HFF-Myc (cell line): Measurements from ENCODE around the gene CYP27B1.

ENCODE experiments used
- DNase-seq: peaks from one replicate; pipeline ENCODE4 v3.0.0-alpha.2; 2011; ENCODE audit warnings: low read depth; ENCODE audit errors: extremely low read depth
- H3K4me3 ChIP-seq: replicated peaks from 2 replicates; pipeline ENCODE4 v1.5.1; 2011; ENCODE audit warnings: low read depth, mild to moderate bottlenecking, control low read depth, low read length
- TF ChIP-seq, protein P1 (sequence below): IDR thresholded peaks from 2 replicates; pipeline ENCODE4 v1.5.1; 2012; ENCODE audit warnings: mild to moderate bottlenecking, low read depth, low read length, control low read depth; ENCODE audit errors: missing control alignments

CYP27B1 gene, protein sequence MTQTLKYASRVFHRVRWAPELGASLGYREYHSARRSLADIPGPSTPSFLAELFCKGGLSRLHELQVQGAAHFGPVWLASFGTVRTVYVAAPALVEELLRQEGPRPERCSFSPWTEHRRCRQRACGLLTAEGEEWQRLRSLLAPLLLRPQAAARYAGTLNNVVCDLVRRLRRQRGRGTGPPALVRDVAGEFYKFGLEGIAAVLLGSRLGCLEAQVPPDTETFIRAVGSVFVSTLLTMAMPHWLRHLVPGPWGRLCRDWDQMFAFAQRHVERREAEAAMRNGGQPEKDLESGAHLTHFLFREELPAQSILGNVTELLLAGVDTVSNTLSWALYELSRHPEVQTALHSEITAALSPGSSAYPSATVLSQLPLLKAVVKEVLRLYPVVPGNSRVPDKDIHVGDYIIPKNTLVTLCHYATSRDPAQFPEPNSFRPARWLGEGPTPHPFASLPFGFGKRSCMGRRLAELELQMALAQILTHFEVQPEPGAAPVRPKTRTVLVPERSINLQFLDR

DNA sequence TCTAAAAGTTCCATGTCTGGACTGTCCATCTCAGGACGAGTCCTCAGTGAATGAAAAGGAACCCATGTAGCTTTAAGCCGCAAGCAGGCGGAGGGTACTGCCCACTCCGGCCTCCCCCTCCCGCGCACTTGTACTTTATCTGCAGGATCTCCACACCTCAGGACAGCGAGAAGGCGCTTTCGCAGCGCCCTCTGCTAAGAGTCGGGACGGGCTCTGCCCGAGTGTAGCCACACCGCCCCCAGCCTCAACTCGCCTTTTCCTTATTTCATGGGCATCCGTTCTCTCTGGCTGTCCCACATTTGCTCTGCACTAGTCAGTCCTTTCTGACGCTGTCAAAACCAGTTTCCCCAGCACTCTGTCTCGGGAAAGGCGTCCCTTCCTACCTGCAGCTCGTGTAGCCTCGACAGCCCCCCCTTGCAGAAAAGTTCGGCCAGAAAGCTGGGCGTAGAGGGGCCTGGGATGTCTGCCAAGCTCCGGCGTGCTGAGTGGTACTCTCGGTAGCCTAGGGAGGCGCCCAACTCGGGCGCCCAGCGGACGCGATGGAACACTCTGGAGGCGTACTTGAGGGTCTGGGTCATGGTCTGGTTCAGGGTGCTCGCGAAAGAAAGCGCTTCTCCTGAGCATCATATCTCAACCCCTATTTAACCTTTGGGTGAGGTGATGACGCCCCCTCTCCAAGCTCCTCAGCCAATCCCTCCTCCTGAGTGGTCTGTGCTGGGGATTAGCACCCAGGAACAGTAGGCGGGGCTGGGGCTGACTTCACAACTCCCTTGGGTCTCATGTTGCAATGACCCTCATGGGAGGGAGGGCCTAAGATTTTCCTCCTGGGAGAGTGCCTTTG is at the start of gene CYP27B1:
TSS of gene CYP27B1 (minus strand) at position 615 of the 841 bp plus-strand sequence. CDS start at position 578, 37 bp downstream.
- H3K4me3 ChIP-seq = peak within 1 kb of the TSS; percentile 32
- no peak for DNase-seq
- TF ChIP-seq, protein P1, sequence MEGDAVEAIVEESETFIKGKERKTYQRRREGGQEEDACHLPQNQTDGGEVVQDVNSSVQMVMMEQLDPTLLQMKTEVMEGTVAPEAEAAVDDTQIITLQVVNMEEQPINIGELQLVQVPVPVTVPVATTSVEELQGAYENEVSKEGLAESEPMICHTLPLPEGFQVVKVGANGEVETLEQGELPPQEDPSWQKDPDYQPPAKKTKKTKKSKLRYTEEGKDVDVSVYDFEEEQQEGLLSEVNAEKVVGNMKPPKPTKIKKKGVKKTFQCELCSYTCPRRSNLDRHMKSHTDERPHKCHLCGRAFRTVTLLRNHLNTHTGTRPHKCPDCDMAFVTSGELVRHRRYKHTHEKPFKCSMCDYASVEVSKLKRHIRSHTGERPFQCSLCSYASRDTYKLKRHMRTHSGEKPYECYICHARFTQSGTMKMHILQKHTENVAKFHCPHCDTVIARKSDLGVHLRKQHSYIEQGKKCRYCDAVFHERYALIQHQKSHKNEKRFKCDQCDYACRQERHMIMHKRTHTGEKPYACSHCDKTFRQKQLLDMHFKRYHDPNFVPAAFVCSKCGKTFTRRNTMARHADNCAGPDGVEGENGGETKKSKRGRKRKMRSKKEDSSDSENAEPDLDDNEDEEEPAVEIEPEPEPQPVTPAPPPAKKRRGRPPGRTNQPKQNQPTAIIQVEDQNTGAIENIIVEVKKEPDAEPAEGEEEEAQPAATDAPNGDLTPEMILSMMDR = no peak

DNA sequence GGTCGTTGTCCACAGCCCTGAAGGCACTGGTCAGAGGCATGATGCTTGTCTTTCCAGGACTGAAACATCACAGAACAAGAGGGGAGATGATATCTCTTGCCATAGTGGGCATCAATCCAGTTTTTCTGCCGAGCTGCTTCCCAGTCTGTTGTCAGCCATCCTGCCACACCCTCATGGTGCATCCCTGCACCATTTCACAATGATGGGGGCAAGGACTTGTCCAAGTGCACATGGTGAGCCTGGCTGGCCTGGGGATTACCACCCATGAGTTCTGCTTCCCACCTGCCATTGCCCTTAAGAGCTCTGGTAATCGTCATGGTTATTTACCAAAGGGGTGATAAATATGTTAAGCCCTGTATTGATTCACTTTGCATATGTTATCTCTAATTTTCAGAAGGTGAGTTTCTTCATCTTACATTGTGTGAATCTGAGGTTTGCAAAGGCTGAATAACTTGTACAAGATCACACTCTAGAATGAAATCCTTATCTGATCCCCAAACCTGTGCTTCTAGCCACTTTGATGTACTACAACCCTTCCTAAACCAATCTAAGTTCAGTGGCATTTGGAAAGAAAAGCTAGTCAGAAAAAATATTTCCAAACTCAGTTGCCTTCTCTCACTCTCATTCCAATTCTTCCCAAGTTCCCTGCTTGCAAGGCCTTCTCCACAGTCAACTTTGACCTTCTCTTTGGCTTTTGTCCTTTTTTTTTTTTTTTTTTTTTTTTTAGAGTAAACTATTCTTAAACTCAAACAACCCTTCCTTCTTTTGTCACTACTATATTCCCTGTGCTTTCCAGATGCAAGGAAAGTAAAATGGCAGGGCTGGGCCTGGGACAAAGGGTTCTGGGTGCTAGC is 49.4 kb upstream of the CYP27B1 start:
- TF ChIP-seq, protein P1 = no peak
- DNase-seq = no peak
- H3K4me3 ChIP-seq = no peak overlapping the region

DNA sequence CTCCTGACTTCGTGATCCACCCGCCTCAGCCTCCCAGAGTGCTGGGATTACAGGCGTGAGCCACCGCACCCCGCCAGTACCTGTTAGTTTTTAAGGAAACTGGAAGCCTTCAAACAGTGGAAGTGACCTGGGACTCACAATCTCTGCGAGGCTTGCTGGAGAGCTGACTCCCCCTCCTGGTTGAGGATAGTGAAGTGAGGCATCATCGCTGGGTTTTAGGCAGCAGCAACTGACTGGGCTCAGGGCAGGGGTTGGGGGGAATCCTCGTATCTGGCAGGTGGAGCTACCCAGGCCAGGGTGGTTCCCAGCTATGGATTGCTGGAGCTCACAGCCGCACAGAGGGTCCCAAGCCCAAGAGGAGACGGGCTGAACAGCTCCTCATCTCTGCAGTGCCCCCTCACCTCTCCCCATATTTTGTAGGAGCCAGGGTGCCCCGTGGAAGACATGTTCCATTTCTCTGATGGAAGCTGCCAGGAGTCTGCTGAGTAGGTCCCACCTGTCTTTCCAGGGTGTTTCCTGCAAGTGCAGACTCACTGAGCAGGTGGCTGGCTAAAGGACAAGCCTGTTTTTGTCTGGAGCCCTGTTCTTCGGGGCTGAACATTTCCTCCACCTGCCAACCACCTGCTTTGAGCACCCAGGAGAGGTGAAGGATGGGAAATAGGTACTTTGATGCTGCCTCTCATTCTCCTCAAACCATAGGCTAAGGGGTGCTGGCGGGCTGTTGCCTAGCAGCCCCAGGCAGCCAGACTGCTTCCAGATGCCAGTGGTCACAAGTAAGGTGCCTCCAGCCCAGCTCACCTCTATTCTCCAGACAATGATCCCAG is 48.5 kb upstream of the CYP27B1 start:
- TF ChIP-seq, protein P1 = peak; percentile 7
- DNase-seq = no peak
- H3K4me3 ChIP-seq = no peak overlapping the region

DNA sequence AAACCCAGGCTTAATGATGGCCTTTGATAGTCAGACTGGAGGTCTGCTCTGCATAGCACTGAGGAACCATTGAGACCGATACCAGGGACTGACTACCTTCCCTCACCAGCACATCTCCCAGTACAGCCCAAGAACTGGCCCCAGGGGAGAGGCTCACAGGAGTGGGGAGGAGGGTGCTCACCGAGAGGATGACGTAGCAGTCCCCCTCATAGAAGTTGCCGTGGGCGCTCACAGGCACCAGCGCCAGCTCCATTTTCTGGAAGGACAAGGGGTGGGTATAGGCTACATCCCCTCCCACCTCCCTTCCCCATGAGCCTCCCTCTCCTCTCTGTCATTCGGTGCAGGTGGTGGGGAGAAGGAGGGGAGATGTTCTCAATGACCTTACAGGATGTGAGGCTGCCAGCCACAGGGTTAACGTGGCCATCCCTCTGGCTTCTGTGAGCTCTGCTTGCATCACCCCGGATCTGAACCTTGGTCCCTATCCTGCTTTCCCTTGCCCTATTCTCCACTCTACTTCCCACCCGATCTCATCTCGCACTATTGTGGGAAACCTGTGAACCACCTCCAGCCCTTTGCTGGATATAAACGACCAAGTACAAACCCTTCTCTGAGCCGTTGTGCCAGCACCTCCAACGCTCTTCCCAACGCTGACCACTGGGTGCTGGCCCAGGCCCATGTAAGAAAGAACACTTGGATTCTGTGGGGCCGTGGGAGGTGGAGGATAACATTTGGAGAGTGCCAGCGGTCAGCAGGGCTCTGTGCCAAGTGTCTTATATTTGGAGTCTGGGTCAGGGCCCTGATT is 47.3 kb upstream of the CYP27B1 start:
- no peak for DNase-seq
- TF ChIP-seq, protein P1 = no peak
- no peak overlapping the region for H3K4me3 ChIP-seq

DNA sequence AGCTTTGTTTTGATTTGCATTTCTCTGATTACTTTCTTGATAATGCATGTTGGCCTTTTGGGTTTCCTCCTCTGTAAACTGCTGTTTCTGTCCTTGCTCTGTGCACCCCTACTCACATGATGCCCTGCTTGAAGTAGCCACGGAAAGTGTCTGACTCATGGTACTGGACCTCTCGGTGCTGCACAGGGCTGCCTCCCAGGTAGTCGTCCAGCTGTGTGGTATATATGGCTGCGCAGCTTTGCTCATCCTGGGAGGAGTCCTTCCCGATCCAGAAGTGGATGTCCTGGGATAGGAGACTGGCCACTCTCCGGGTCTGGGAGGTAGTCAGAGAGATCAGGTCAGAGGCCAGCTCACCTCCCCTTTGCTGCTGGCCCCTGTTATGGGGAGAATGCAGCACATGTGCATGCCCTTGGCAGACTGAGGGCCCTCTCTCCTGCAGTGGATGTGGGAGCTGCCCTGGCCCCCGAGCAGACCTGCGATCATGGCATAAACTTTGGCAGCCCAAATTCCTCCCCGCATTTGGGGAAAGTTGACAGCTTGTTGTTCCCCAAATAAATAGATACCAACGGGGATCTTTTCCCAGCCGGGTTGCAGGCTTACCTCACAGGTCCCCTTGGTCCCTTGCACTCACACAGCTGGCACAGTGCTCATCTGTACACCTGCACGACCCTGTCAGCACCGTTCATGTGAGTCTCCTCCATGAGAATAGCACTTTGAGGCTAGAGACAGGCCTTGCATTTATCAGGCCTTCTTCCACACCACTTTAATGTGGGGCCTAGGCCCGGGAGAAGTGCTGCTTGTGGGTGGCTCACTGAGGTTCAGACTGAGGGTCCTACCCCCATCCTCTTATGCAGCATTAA is 46.5 kb upstream of the CYP27B1 start:
- H3K4me3 ChIP-seq = no peak overlapping the region
- no peak for DNase-seq
- TF ChIP-seq, protein P1 = no peak
